H1 (cell line): Measurements from ENCODE around the gene SLC35F3. TPM values are rescaled to one million over a fixed set of nuclear protein-coding genes. Genes with fewer than 3 reads are reported as not detected.
A peak's percentile ranks its signal among the peaks of the same experiment; 100 is the strongest.

Experiments used
- CTCF ChIA-PET: fragments of 300-600 bp; sonication (Branson Sonifier 250); formaldehyde crosslinking; loops from one replicate; lab custom pipeline; 2021; ENCODE audit not compliant: partially characterized antibody; lab: Charles Lee
- POLR2A ChIA-PET: fragments of 300-600 bp; sonication (Branson Sonifier 250); formaldehyde crosslinking; loops from one replicate; lab custom pipeline; 2021; ENCODE audit warnings: inconsistent platforms; ENCODE audit not compliant: partially characterized antibody; lab: Charles Lee
- DNase-seq, 2 experiments: peaks; one replicate each; pipeline versions ENCODE4 v3.0.0 to v3.0.0-alpha.2; 2010 to 2022; ENCODE audit warnings: low spot score in 2 of 2, low read depth in 1 of 2, mixed read lengths in 1 of 2
- FAIRE-seq: peaks from 2 replicates; lab custom pipeline; 2011; peaks lifted over from hg19 to GRCh38; lab: Jason Lieb, UNC
- H2AFZ ChIP-seq: 2 replicates; pipeline ENCODE4 v1.8.1; 2012; ENCODE audit warnings: low read length, inconsistent platforms
- H2AK5ac ChIP-seq: 2 replicates; pipeline ENCODE4 v1.6.1; 2013; ENCODE audit warnings: low read depth, low read length
- H2BK120ac ChIP-seq: replicated peaks from 2 replicates; pipeline ENCODE3; 2013; ENCODE audit warnings: low read depth, low read length, inconsistent platforms
- H2BK12ac ChIP-seq: 2 replicates; pipeline ENCODE4 v1.6.1; 2013; ENCODE audit warnings: low read depth, low read length
- H2BK15ac ChIP-seq: 2 replicates; pipeline ENCODE4 v1.6.1; 2013; ENCODE audit warnings: low read length
- H2BK20ac ChIP-seq: 2 replicates; pipeline ENCODE4 v1.6.1; 2013; ENCODE audit warnings: low read length
- H2BK5ac ChIP-seq: 2 replicates; pipeline ENCODE4 v1.6.1; 2013; ENCODE audit warnings: low read depth, low read length
- H3K14ac ChIP-seq: 2 replicates; pipeline ENCODE4 v1.6.1; 2013; ENCODE audit warnings: inconsistent platforms; ENCODE audit not compliant: insufficient read length
- H3K18ac ChIP-seq: 2 replicates; pipeline ENCODE4 v1.6.1; 2013; ENCODE audit warnings: low read length; ENCODE audit errors: extremely low read depth
- H3K23ac ChIP-seq: 2 replicates; pipeline ENCODE4 v1.6.1; 2013; ENCODE audit warnings: inconsistent platforms; ENCODE audit not compliant: insufficient read length
- H3K23me2 ChIP-seq: 2 replicates; pipeline ENCODE4 v1.6.1; 2013; ENCODE audit warnings: low read depth, low read length
- H3K27ac ChIP-seq: 2 replicates; pipeline ENCODE4 v1.6.1; 2011; ENCODE audit warnings: low read depth, low read length, inconsistent platforms
- H3K27me3 ChIP-seq, 4 experiments: replicated peaks in 1 of 4; 1 replicate in 1 of 4; 2 replicates in 3 of 4; pipeline versions ENCODE4 v1.6.1 to v1.8.1; 2011 to 2013; ENCODE audit warnings: low read length in 3 of 4, mild to moderate bottlenecking in 3 of 4, inconsistent platforms in 2 of 4, mixed read lengths in 2 of 4, moderate library complexity in 1 of 4; ENCODE audit not compliant: control insufficient read depth in 3 of 4, insufficient read depth in 3 of 4; ENCODE audit errors: extremely low read depth in 1 of 4
- H3K36me3 ChIP-seq, 4 experiments: 2 replicates each; pipeline versions ENCODE4 v1.6.1 to v1.8.1; 2011 to 2013; ENCODE audit warnings: mild to moderate bottlenecking in 4 of 4, low read length in 3 of 4, moderate library complexity in 2 of 4, control low read depth in 1 of 4, inconsistent platforms in 1 of 4; ENCODE audit not compliant: insufficient read depth in 4 of 4, control insufficient read depth in 2 of 4
- H3K4ac ChIP-seq: replicated peaks from 2 replicates; pipeline ENCODE3; 2013; ENCODE audit warnings: low read length, low read depth, mixed read lengths, inconsistent platforms; ENCODE audit not compliant: insufficient read length
- H3K4me1 ChIP-seq, 4 experiments: replicated peaks in 1 of 4; 1 replicate in 1 of 4; 2 replicates in 3 of 4; pipeline versions ENCODE4 v1.6.1 to v1.8.1; 2011 to 2013; ENCODE audit warnings: low read length in 3 of 4, inconsistent platforms in 2 of 4, mixed read lengths in 1 of 4; ENCODE audit not compliant: insufficient read depth in 4 of 4, control insufficient read depth in 3 of 4
- H3K4me2 ChIP-seq, 2 experiments: 2 replicates each; pipeline versions ENCODE4 v1.6.1 to v1.8.1; 2011 to 2013; ENCODE audit warnings: low read depth in 2 of 2, low read length in 2 of 2, control low read depth in 1 of 2, inconsistent platforms in 1 of 2, mild to moderate bottlenecking in 1 of 2; ENCODE audit not compliant: insufficient read depth in 1 of 2
- H3K4me3 ChIP-seq, 4 experiments: fragments of 200-600, 300-600 bp in 1 of 4; sonication (generic), shearing (Covaris generic), sonication (Bioruptor Twin) in 1 of 4; 2 replicates each; pipeline versions ENCODE4 v1.5.1 to v1.8.1; 2011 to 2016; ENCODE audit warnings: low read length in 4 of 4, low read depth in 3 of 4, control low read depth in 2 of 4, inconsistent platforms in 2 of 4, mild to moderate bottlenecking in 2 of 4, mixed read lengths in 1 of 4, moderate library complexity in 1 of 4; ENCODE audit not compliant: insufficient read depth in 2 of 4; ENCODE audit errors: extremely low read depth in 1 of 4
- H3K56ac ChIP-seq: replicated peaks from 2 replicates; pipeline ENCODE3; 2013; ENCODE audit warnings: low read depth, mild to moderate bottlenecking, mixed read lengths, low read length, inconsistent platforms; ENCODE audit not compliant: insufficient read length
- H3K79me1 ChIP-seq: 2 replicates; pipeline ENCODE4 v1.6.1; 2013; ENCODE audit warnings: low read depth, low read length, control low read depth
- H3K79me2 ChIP-seq, 2 experiments: 2 replicates each; pipeline versions ENCODE4 v1.6.1 to v1.8.1; 2012 to 2013; ENCODE audit warnings: low read length in 2 of 2, mild to moderate bottlenecking in 2 of 2, inconsistent platforms in 1 of 2; ENCODE audit not compliant: insufficient read depth in 2 of 2, control insufficient read depth in 1 of 2
- H3K9ac ChIP-seq, 4 experiments: replicated peaks in 1 of 4; 1 replicate in 1 of 4; 2 replicates in 3 of 4; pipeline versions ENCODE4 v1.6.1 to v1.8.1; 2011 to 2013; ENCODE audit warnings: low read depth in 3 of 4, low read length in 3 of 4, control low read depth in 2 of 4, mild to moderate bottlenecking in 2 of 4, moderate library complexity in 2 of 4, inconsistent platforms in 1 of 4; ENCODE audit errors: extremely low read depth in 1 of 4
- H3K9me3 ChIP-seq, 2 experiments: 2 replicates each; pipeline versions ENCODE4 v1.6.1 to v1.8.1; 2012 to 2013; ENCODE audit warnings: mild to moderate bottlenecking in 2 of 2, moderate library complexity in 2 of 2, control low read depth in 1 of 2, inconsistent platforms in 1 of 2, low read depth in 1 of 2, low read length in 1 of 2, mixed read lengths in 1 of 2; ENCODE audit not compliant: insufficient read depth in 2 of 2
- H4K20me1 ChIP-seq, 2 experiments: replicated peaks in 1 of 2; 2 replicates each; pipeline versions ENCODE3 to v1.8.1; 2011 to 2013; ENCODE audit warnings: inconsistent platforms in 2 of 2, low read length in 2 of 2, mild to moderate bottlenecking in 1 of 2; ENCODE audit not compliant: insufficient read depth in 2 of 2, control insufficient read depth in 1 of 2
- H4K5ac ChIP-seq: 2 replicates; pipeline ENCODE4 v1.6.1; 2013; ENCODE audit warnings: low read length, low read depth, mixed read lengths, inconsistent platforms; ENCODE audit not compliant: insufficient read length
- H4K8ac ChIP-seq: 2 replicates; pipeline ENCODE4 v1.8.0; 2013; ENCODE audit warnings: mild to moderate bottlenecking, moderate library complexity, low read length, inconsistent platforms; ENCODE audit not compliant: insufficient read depth; ENCODE audit errors: extremely low read depth
- H4K91ac ChIP-seq: replicated peaks from 2 replicates; pipeline ENCODE3; 2013; ENCODE audit warnings: low read length, mixed read lengths, inconsistent platforms; ENCODE audit not compliant: insufficient read length
- CTBP2 ChIP-seq: IDR thresholded peaks from 2 replicates; pipeline ENCODE4 v1.7.0; 2011; ENCODE audit warnings: borderline replicate concordance, mild to moderate bottlenecking, moderate library complexity, mixed read lengths, low read length; ENCODE audit not compliant: insufficient read depth, insufficient read length
- polyA plus RNA-seq, 7 experiments: library from polyadenylated mRNA; depleted of rRNA in 3 of 7; stranded (reverse) in 5 of 7; unstranded in 2 of 7; fragments of >200 nt in 5 of 7; fragments of 200-250 nt in 2 of 7; gene quantifications; 1 replicate in 5 of 7; 2 replicates in 1 of 7; 4 replicates in 1 of 7; pipeline versions ENCODE4 v1.2.1 to v1.2.3, GENCODE V29; 2011 to 2013; ENCODE audit warnings: missing spikeins in 2 of 7, mixed read lengths in 2 of 7
- total RNA-seq: library from RNA; stranded (reverse); fragmentation: NEBNext Ultra II Directional; extraction: Animal tissue kit (Norgen Biotek cat#: 25700); gene quantifications from 2 replicates; pipeline ENCODE4 v1.2.1, GENCODE V29; 2021

SLC35F3 gene
- total and polyA plus RNA-seq, 2 of the 8 experiments (the other 6 are each of a cell fraction or from before 2014, with no cell fraction given), result 0.78 to 1.2 TPM

GRCh38 chr1:234001817-234002216 lies 97.3 kb downstream of the SLC35F3 start:
- H4K8ac ChIP-seq, result no peak overlapping the region
- no peak overlapping the region for H2BK5ac ChIP-seq
- no peak overlapping the region for H3K4ac ChIP-seq
- FAIRE-seq, result no peak
- H3K4me1 ChIP-seq, result peaks cover 0 to 16% (median 9%) of the 10 kb centered on the region in 4 experiments; a peak in 5 of 7 replicates
- no peak overlapping the region for H3K9ac ChIP-seq
- no peaks in the 10 kb centered on the region for H3K79me1 ChIP-seq
- H3K36me3 ChIP-seq, result no peaks in the 10 kb centered on the region
- CTCF ChIA-PET, result no interaction called here
- H2BK120ac ChIP-seq, result no peak overlapping the region
- DNase-seq, result no peak
- H3K14ac ChIP-seq, result no peak overlapping the region
- H3K56ac ChIP-seq, result no peak overlapping the region
- H3K27me3 ChIP-seq, result no peaks in the 10 kb centered on the region; a peak in 1 of 7 replicates
- H2BK15ac ChIP-seq, result 0 out of 2 replicates have a peak overlapping the region, but pooled peaks have one; percentile 34
- H3K79me2 ChIP-seq, result no peaks in the 10 kb centered on the region
- H3K4me2 ChIP-seq, result no peak overlapping the region
- no peak for TF ChIP-seq CTBP2
- H2AFZ ChIP-seq, result no peak overlapping the region
- POLR2A ChIA-PET, result no interaction called here
- H4K91ac ChIP-seq, result no peak overlapping the region
- no peaks in the 10 kb centered on the region; the same call in 1 of the 2 replicates for H3K23me2 ChIP-seq
- H3K18ac ChIP-seq, result no peak overlapping the region
- H3K9me3 ChIP-seq, result no peaks in the 10 kb centered on the region
- H4K20me1 ChIP-seq, result no peaks in the 10 kb centered on the region
- H2BK20ac ChIP-seq, result no peak overlapping the region
- H3K4me3 ChIP-seq, result no peak overlapping the region
- H3K27ac ChIP-seq, result no peak overlapping the region
- H3K23ac ChIP-seq, result no peak overlapping the region
- H2BK12ac ChIP-seq, result no peak overlapping the region
- H4K5ac ChIP-seq, result no peak overlapping the region
- H2AK5ac ChIP-seq, result no peak overlapping the region
